HG02981 (cell line): ENCODE data around the gene GNGT2.
A peak's percentile ranks its signal among the peaks of the same experiment; 100 is the strongest.
"Not testable (repeated sequence)": the region's sequence is repeated elsewhere in the genome, so short reads cannot be mapped to it uniquely, and the experiment has no call there.

ENCODE experiments used
- ATAC-seq: cut with Tn5 transposase; IDR thresholded peaks from one replicate; pipeline ENCODE4 v1.9.1; 2021; ENCODE audit warnings: mild to moderate bottlenecking, moderate library complexity; ENCODE audit not compliant: unreplicated experiment

Gene GNGT2

DNA sequence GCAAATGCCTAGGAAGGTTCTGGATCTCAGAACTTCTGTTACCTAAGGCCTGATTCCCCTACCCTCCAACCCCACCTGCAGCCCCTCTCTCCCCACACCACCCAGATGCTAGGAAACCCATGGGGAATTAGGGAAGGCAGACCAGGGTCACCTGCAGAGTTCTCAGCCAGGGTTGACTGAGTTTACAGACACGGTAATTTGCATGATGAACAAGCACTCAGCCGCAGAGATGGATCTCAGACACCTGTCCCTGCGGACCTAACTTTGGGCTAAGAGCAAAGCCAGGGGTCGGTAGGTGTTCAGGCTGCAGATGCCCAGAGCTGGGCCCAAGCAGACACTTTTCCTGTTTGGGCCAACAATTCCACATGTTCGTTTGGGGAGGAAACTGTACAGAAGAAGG lies 3.0 kb upstream of the GNGT2 start:
- ATAC-seq: no peak

- no peak for ATAC-seq
These were observed 1.3 kb downstream of the GNGT2 start for GRCh38 chr17:49209061-49209571.

DNA sequence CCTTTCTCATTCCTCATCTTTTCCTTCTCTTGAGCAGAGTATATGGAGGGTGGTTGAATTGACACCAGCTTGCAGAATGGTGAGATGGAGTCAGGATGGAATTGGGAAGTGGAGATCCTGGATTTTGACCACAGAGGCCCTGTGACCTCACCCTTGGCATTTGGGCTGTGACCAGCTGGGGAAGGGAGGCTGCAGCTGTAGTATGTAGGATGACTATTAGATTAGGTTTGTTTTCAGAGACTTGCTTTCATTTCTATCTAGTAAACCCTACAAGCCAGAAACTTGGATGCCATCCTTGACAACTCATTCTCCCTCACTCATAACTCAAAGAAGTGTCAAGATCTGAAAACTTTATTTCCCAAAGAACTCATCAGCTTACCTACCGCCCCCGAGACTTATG lies 5.9 kb downstream of the GNGT2 start:
- no peak for ATAC-seq

DNA sequence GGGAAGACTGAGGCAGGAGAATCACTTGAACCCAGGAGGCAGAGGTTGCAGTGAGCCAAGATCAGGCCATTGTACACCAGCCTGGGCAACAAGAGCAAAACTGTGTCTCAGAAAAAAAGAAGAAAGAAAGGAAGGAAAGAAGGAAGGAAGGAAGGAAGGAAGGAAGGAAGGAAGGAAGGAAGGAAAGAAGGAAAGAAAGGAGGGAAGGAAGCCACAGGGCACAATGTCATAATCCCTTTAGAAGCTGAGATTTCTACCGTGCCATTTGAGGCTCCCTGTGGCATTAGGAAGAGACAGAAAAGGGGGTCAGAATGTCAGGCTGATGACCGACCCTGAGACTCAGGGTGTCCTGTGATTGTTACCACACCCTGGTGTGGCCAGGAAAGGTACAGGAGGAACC lies 6.6 kb downstream of the GNGT2 start:
- ATAC-seq: no peak

DNA sequence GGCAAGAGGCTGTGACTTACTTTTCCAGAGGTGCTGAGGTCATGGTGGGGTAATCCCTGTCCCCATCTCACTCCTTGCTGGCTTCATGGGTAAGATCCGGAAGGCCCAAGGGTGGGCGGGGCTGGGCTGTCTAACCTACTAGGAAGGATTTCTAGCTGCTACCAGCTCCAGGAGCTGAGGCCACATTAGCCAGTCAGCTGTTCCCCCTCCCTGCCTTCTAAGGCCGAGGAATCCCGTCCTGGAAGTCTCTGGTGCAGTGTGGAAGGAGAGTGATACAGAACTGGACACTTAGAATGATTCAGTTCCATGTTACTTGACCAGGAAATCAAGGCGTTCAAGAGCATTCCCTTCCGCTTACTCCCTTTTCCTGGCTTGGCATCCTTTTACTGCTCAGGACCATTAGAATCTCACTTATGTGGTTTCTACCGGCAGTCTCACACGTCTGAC lies 8.9 kb downstream of the GNGT2 start:
- ATAC-seq: no peak

GRCh38 chr17:49200423-49201083 lies 9.8 kb downstream of the GNGT2 start:
- no peak for ATAC-seq

GRCh38 chr17:49198211-49198610 lies 12.2 kb downstream of the GNGT2 start:
- no peak for ATAC-seq

- ATAC-seq: no peak
These were observed 12.9 kb downstream of the GNGT2 start for GRCh38 chr17:49197346-49197998.

GRCh38 chr17:49196520-49196919 lies 13.9 kb downstream of the GNGT2 start:
- no peak for ATAC-seq

DNA sequence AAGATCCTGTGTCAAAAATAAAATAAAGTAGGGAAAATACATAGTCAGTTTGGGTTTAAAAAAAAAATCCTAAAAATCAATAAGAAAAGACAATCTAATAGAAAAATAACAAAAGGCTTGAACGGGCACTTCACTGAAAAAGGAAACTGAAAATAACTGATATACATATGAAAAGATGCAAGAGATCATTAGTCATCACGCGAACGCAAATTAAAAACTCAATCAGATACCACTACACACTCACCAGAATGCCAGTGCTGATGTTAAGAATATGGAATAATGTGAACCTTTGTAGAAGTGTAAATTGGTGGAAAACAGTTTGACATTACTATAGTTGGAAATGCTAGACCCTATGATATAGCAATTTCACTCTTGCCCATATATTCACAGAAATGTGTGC lies 14.6 kb downstream of the GNGT2 start:
- no peak for ATAC-seq

DNA sequence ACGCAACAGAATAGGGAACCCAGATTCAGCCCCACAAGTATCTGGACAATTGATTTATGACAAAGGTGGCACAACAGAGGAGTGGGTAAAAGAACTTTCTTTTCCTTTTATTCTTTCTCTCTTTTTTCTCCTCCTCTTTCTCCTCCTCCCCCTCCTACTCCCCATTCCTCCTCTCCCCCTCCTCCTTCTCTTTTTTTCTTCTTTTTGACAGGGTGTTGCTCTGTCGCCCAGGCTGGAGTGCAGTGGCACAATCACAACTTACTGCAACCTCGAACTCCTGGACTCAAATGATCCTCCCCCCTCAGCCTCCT lies 16.1 kb downstream of the GNGT2 start:
- ATAC-seq: no peak

GRCh38 chr17:49193513-49194296 lies 16.7 kb downstream of the GNGT2 start:
- no peak for ATAC-seq

DNA sequence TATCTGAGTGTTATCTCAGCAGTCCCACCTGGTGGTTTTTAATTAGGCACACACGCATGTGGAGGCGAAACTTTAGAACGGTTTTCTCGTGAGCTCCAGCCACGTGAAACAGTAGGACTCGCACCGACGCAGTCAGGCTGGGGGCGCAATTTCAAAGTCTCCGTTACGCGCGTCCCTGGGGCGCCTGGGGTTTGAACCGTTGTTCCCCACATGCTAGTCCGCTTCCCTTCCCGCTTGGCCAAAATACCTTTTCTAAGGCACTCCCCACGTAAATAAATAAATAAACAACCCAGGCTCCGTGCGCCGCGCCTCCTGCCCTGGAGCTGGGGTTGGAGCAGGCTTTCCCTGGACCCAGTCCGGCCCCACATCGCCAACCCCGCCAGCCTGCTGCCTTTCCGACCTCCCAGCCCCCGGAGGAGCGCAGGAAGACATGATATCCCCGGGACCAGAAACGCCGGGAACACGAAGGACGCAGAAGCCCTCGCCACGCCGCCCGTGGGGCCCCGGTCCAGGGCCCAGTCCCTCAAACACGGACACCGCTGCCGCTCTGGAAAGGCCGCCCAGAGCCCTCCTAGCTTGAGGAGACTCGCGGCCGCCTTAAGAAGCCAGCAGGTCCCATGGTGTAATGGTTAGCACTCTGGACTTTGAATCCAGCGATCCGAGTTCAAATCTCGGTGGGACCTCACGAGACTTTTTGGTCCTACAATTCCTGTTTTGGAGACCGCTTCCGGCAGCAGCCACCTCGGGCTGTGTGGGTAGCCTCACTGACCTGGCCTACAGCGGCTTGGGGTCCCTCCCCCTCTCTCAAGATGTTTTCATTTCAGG lies 18.2 kb downstream of the GNGT2 start:
- peak; percentile 48 for ATAC-seq

GRCh38 chr17:49191409-49191916 lies 18.9 kb downstream of the GNGT2 start:
- peak; percentile 10 for ATAC-seq

DNA sequence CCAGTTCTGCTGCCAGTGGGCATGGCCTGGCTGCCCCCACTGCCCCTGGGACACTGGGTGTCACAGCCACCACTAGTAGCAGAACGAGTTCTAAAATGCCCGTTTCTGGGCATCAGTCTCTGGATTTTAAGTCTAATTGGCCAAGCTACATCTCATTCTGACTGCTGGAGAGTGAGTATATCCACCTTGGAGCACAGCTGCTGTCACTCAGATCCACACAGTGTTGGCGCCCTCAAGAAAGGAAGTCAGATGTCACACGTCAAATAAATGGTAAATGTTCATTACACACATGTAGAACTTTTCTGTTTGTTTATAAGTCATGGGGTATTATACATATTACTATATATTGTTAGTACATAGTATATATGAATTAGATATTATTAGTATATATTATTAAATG lies 19.4 kb downstream of the GNGT2 start:
- no peak for ATAC-seq

DNA sequence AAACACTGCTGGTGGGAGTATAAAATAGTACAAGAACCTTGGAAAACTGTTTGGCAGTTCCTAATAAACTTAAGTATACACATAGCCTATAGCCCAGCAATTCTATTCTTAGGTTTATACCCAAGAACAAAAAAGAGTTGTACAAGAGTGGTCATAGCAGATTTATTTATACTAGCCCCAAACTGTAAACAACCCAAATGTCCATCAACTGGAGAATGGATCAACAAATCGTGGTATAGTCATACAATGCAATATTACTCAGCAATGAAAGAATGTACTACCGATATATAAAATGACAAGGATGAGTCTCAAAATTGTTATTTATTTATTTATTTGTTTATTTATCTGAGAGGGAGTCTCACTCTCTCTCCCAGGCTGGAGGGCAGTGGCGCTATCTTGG lies 23.1 kb downstream of the GNGT2 start:
- no peak for ATAC-seq

DNA sequence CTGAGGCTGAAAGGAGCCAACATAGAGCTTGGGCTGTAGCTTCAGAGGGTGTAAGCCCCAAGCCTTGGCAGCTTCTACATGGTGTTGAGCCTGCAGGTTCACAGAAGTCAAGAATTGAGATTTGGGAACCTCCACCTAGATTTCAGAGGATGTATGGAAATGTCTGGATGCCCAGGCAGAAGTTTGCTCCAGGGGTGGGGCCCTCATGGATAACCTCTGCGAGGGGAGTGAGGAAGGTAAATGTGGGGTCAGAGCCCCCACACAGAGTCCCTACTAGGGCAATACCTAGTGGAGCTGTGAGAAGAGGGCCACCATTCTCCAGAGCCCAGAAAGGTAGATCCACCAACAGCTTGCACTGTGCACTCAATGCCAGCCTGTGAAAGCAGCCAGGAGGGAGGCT lies 25.0 kb downstream of the GNGT2 start:
- ATAC-seq: not testable (repeated sequence)

DNA sequence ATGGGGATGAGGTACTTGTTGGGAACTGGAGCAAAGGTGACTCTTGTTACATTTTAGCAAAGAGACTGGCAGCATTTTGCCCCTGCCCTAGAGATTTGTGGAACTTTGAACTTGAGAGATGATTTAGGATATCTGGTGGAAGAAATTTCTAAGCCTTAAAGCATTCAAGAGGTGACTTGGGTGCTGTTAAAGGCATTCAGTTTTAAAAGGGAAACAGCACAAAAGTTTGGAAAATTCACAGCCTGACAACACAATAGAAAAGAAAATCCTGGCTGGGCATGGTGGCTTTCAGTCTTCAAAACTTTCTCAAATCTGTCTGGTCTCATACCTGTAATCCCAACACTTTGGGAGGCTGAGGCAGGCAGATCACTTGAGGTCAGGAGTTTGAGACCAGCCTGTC lies 25.9 kb downstream of the GNGT2 start:
- not testable (repeated sequence) for ATAC-seq

DNA sequence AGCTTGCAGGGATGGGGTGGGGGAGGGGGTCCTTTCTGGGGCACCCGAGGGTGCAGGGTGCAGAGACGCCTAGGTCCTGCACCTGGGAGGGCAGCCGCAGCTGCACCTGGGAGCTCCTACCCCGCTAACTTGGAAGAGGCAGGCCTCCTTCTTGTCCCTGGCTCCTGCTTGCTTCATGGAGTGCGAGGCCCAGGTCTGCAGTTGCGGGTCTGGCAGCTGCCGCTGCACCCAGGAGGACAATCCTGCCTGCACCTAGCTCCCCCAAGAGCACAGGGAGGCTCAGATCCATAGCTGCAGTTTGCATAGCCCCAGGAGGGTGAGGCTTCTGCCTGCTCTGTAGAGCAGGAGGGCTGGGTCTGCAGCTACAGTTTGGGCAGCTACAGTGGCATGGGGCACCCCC lies 26.6 kb downstream of the GNGT2 start:
- ATAC-seq: no peak

GRCh38 chr17:49183341-49183740 lies 27.0 kb downstream of the GNGT2 start:
- no peak for ATAC-seq
